ENCODE measurements around the gene IVNS1ABP.

DNA sequence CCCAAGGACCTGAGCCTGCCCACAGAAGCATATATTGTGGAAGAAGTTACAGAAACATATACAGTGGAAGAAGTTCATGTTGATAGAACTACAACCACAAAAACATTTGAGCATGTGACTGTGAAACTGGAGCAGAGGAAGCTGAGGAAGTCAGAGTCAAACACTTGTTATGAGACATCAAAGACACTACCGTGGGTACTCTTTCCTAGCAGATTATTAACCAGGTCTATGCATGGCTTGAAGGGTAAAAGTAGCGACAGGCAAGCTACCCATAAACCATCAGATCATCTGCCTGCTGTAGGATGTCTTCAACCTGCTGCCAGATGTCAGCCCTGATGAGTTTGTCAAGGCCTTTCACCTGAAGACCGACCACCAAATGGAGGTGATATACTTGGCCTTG, 35.8 kb downstream of the IVNS1ABP start:
- TF ChIP-seq, protein P1, sequence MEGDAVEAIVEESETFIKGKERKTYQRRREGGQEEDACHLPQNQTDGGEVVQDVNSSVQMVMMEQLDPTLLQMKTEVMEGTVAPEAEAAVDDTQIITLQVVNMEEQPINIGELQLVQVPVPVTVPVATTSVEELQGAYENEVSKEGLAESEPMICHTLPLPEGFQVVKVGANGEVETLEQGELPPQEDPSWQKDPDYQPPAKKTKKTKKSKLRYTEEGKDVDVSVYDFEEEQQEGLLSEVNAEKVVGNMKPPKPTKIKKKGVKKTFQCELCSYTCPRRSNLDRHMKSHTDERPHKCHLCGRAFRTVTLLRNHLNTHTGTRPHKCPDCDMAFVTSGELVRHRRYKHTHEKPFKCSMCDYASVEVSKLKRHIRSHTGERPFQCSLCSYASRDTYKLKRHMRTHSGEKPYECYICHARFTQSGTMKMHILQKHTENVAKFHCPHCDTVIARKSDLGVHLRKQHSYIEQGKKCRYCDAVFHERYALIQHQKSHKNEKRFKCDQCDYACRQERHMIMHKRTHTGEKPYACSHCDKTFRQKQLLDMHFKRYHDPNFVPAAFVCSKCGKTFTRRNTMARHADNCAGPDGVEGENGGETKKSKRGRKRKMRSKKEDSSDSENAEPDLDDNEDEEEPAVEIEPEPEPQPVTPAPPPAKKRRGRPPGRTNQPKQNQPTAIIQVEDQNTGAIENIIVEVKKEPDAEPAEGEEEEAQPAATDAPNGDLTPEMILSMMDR (conservative IDR thresholded peaks at IDR 0.05 in 1 of 2, IDR thresholded peaks at IDR 0.05 in 1 of 2; ENCODE audit: extremely low read depth in 1 of 2, insufficient read depth in 1 of 2, low read depth in 1 of 2, low read length in 2 of 2) = no peak
- TF ChIP-seq EZH2 (IDR thresholded peaks at IDR 0.05; ENCODE audit: borderline replicate concordance, low read length) = no peak
